B cell (primary cell): ENCODE measurements around the gene MMP24. TPM values are rescaled to one million over a fixed set of nuclear protein-coding genes. Genes with fewer than 3 reads are reported as not detected.
A peak's percentile ranks its signal among the peaks of the same experiment; 100 is the strongest.

ENCODE experiments used
- ATAC-seq: fragments of 200-7000 bp; cut with Tn5 transposase; one replicate; pipeline ENCODE4 v1.10.0; 2021; ENCODE audit warnings: low read depth, mild to moderate bottlenecking, moderate number of reproducible peaks, moderate library complexity
- CTCF ChIA-PET: fragments of 350-600 bp; sonication (Branson Sonifier 250); formaldehyde crosslinking; loops from one replicate; lab custom pipeline; 2021; ENCODE audit warnings: antibody characterized with exemption, inconsistent platforms; lab: Charles Lee
- POLR2A ChIA-PET: fragments of 350-600 bp; sonication (Branson Sonifier 250); formaldehyde crosslinking; loops from one replicate; lab custom pipeline; 2021; ENCODE audit warnings: antibody characterized with exemption; lab: Charles Lee
- DNase-seq: peaks from one replicate; pipeline ENCODE4 v3.0.0; 2013
- H2AFZ ChIP-seq: 2 replicates; pipeline ENCODE4 v1.6.1; 2012; ENCODE audit warnings: mild to moderate bottlenecking, low read depth, low read length; ENCODE audit not compliant: insufficient read depth, poor library complexity, severe bottlenecking
- H3K27ac ChIP-seq, 2 donors: 1 replicate in 1 of 2; 2 replicates in 1 of 2; pipeline ENCODE4 v1.5.1; 2012 to 2013; ENCODE audit warnings: low read length in 2 of 2, mild to moderate bottlenecking in 2 of 2, moderate library complexity in 1 of 2
- H3K27me3 ChIP-seq, 4 experiments: fragments of 200-600 bp in 1 of 4; sonication (generic) in 1 of 4; replicated peaks in 1 of 4; 1 replicate in 2 of 4; 2 replicates in 2 of 4; pipeline versions ENCODE4 v1.6.1 to v1.7.0; 2013 to 2016; ENCODE audit warnings: low read length in 3 of 4, mild to moderate bottlenecking in 2 of 4, mixed read lengths in 1 of 4, moderate library complexity in 1 of 4; ENCODE audit not compliant: insufficient read depth in 4 of 4, control insufficient read depth in 3 of 4; ENCODE audit errors: control extremely low read depth in 1 of 4
- H3K36me3 ChIP-seq, 2 experiments: replicated peaks in 1 of 2; 1 replicate in 1 of 2; 2 replicates in 1 of 2; pipeline versions ENCODE4 v1.6.1 to v1.7.1; 2013; ENCODE audit warnings: low read length in 1 of 2; ENCODE audit not compliant: insufficient read depth in 2 of 2, control insufficient read depth in 1 of 2; ENCODE audit errors: control extremely low read depth in 1 of 2, extremely low read depth in 1 of 2
- H3K4me1 ChIP-seq, 2 donors: fragments of 200-600 bp in 1 of 2; sonication (generic) in 1 of 2; 1 replicate in 1 of 2; 2 replicates in 1 of 2; pipeline versions ENCODE4 v1.5.1 to v1.6.1; 2013 to 2017; ENCODE audit warnings: low read length in 2 of 2; ENCODE audit not compliant: control insufficient read depth in 2 of 2, insufficient read depth in 2 of 2
- H3K4me2 ChIP-seq: replicated peaks from 2 replicates; pipeline ENCODE3; 2012; ENCODE audit warnings: mild to moderate bottlenecking, low read depth, low read length; ENCODE audit not compliant: poor library complexity, severe bottlenecking
- H3K4me3 ChIP-seq, 5 experiments: fragments of 200-600 bp in 1 of 5; sonication (generic) in 1 of 5; 1 replicate in 3 of 5; 2 replicates in 2 of 5; pipeline versions ENCODE4 v1.5.1 to v1.7.0; 2011 to 2016; ENCODE audit warnings: low read length in 4 of 5, mild to moderate bottlenecking in 4 of 5, low read depth in 2 of 5, control low read depth in 1 of 5, moderate library complexity in 1 of 5; ENCODE audit not compliant: insufficient read depth in 1 of 5; ENCODE audit errors: control extremely low read depth in 1 of 5, extremely low read depth in 1 of 5
- H3K79me2 ChIP-seq: fragments of 200-600 bp; sonication (generic); one replicate; pipeline ENCODE4 v1.6.0; 2016; ENCODE audit warnings: low read length; ENCODE audit not compliant: control insufficient read depth, insufficient read depth
- H3K9ac ChIP-seq: fragments of 200-600 bp; sonication (generic); 2 replicates; pipeline ENCODE4 v1.6.1; 2017; ENCODE audit warnings: mild to moderate bottlenecking, low read length, moderate library complexity
- H3K9me3 ChIP-seq, 3 donors: one replicate each; pipeline versions ENCODE4 v1.6.1 to v1.7.1; 2013; ENCODE audit warnings: low read length in 2 of 3; ENCODE audit not compliant: control insufficient read depth in 2 of 3, insufficient read depth in 1 of 3; ENCODE audit errors: control extremely low read depth in 1 of 3
- H4K20me1 ChIP-seq: 2 replicates; pipeline ENCODE4 v1.6.0; 2012; ENCODE audit warnings: mild to moderate bottlenecking, low read length; ENCODE audit not compliant: insufficient read depth, control insufficient read depth, poor library complexity, severe bottlenecking
- H3K27ac Mint-ChIP-seq: one replicate; pipeline ENCODE4 v1.8.0; 2021; ENCODE audit warnings: mixed read lengths
- H3K27me3 Mint-ChIP-seq: one replicate; pipeline ENCODE4 v1.8.0; 2021; ENCODE audit warnings: mixed read lengths
- H3K4me1 Mint-ChIP-seq: one replicate; pipeline ENCODE4 v1.8.0; 2021; ENCODE audit warnings: mixed read lengths
- H3K4me3 Mint-ChIP-seq: one replicate; pipeline ENCODE4 v1.8.0; 2021; ENCODE audit warnings: mixed read lengths
- H3K9me3 Mint-ChIP-seq: one replicate; pipeline ENCODE4 v1.8.0; 2022; ENCODE audit warnings: mixed read lengths; ENCODE audit not compliant: insufficient read depth
- EZH2 ChIP-seq: IDR thresholded peaks from 2 replicates; pipeline ENCODE4 v1.6.1; 2012; ENCODE audit warnings: borderline replicate concordance, low read depth, mild to moderate bottlenecking, moderate library complexity, low read length; ENCODE audit not compliant: insufficient read depth, poor library complexity, severe bottlenecking
- WGBS: methylation state at CpG from one replicate; pipeline ENCODE4 v1.1.5; 2013; ENCODE audit warnings: missing lambda C conversion rate; ENCODE audit not compliant: insufficient coverage; 5-methylcytosine and 5-hydroxymethylcytosine counted together
- intact Hi-C: fragments of 100-400 bp; cut with micrococcal nuclease; formaldehyde crosslinking; loops from one replicate; pipeline ENCODE4 v1.10.0; 2022
- polyA minus RNA-seq: library from RNA; depleted of rRNA, polyadenylated mRNA; stranded (reverse); fragments of >200 nt; gene quantifications from 2 replicates; pipeline ENCODE4 v1.2.3, GENCODE V29; 2012
- polyA plus RNA-seq: library from polyadenylated mRNA; depleted of rRNA; stranded (reverse); fragments of >200 nt; gene quantifications from 2 replicates; pipeline ENCODE4 v1.2.3, GENCODE V29; 2012
- total RNA-seq, 2 donors: library from RNA; stranded (reverse); fragments of 120-200 nt in 1 of 2; gene quantifications; 1 replicate in 1 of 2; 2 replicates in 1 of 2; pipeline versions ENCODE4 v1.2.3 to v1.2.4, GENCODE V29; 2013 to 2022
- TF ChIP-seq, protein P1 (sequence below): fragments of 200-600 bp; IDR thresholded peaks from one replicate; pipeline ENCODE4 v1.8.0; 2022; ENCODE audit warnings: antibody characterized with exemption, mild to moderate bottlenecking

The MMP24 gene
- total RNA-seq (not detected in 2 replicates), polyA plus RNA-seq (not detected in 2 replicates), polyA minus RNA-seq (not detected in 2 replicates)
- not detected for total RNA-seq (2013)

DNA sequence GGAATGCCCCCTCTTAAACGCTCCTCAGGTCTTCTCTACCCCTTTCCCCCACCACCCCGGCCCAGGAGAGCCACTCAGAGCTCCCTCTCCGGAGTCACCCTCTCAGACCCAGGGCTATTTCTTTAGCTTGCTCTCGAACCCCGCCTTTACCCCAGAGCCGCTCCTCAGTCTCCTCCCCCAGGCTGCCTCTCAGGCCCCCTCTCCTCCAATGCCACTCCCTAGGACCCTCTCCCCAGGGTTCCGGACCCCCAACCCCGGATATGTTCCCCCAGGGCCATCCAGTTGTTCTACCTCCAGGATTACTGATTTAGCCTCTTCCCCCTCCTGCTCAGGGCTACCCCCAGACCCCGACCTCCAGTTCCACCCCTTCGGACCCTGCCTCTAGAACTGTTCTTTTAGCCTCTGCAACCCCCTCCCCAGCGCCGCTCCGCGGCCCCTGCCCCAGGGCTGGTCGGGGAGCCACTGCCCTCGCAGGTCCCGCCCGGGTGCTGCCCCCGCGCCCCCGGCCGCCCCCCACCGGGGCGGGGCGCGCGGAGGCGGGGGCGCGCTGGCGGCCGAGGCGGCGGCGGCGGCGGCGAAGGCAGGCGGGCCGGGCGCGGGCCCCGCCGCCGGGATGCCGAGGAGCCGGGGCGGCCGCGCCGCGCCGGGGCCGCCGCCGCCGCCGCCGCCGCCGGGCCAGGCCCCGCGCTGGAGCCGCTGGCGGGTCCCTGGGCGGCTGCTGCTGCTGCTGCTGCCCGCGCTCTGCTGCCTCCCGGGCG lies at the start of gene MMP24:
TSS of gene MMP24 (plus strand) at position 565 of the 758 bp plus-strand sequence. CDS start at position 614, 49 bp downstream.
- WGBS, result 2% methylated on average over 70 of the region's 70 CpGs
- ATAC-seq, result no peak
- Histone ChIP-seq H2AFZ (no peak within 1 kb of the TSS), H3K9ac (no peak within 1 kb of the TSS), H3K4me3 (peak within 1 kb of the TSS in 1 of 5 experiments; percentile 29), H3K36me3 (no peaks in the 10 kb centered on the region), H3K27ac (no peak within 1 kb of the TSS), H3K4me2 (peak within 1 kb of the TSS; percentile 68), H3K27me3 (peaks cover 0 to 24% (median 15%) of the 10 kb centered on the region in 4 experiments), H3K9me3 (peaks cover 0 to 9% (median 2%) of the 10 kb centered on the region in 3 donors), H3K79me2 (no peaks in the 10 kb centered on the region), H4K20me1 (peaks cover 6% of the 10 kb centered on the region), H3K4me1 (peaks cover 7 to 9% of the 10 kb centered on the region in 2 donors)
- peak within 1 kb of the TSS; percentile 79 for H3K4me3 Mint-ChIP-seq
- ChIA-PET POLR2A (no interaction called here), CTCF (interaction anchor here (2.2 kb wide), 1 partner anchor 132 kb away, joined by 4 read pairs; no protein-coding TSS in a partner anchor)
- H3K4me1 Mint-ChIP-seq, result peaks cover 15% of the 10 kb centered on the region
- H3K27ac Mint-ChIP-seq, result no peak within 1 kb of the TSS
- peaks cover 53% of the 10 kb centered on the region for H3K27me3 Mint-ChIP-seq
- no peak for DNase-seq
- H3K9me3 Mint-ChIP-seq, result peaks cover 2% of the 10 kb centered on the region
- intact Hi-C loops, result no loop called here
- no peak for TF ChIP-seq EZH2
- TF ChIP-seq, protein P1, sequence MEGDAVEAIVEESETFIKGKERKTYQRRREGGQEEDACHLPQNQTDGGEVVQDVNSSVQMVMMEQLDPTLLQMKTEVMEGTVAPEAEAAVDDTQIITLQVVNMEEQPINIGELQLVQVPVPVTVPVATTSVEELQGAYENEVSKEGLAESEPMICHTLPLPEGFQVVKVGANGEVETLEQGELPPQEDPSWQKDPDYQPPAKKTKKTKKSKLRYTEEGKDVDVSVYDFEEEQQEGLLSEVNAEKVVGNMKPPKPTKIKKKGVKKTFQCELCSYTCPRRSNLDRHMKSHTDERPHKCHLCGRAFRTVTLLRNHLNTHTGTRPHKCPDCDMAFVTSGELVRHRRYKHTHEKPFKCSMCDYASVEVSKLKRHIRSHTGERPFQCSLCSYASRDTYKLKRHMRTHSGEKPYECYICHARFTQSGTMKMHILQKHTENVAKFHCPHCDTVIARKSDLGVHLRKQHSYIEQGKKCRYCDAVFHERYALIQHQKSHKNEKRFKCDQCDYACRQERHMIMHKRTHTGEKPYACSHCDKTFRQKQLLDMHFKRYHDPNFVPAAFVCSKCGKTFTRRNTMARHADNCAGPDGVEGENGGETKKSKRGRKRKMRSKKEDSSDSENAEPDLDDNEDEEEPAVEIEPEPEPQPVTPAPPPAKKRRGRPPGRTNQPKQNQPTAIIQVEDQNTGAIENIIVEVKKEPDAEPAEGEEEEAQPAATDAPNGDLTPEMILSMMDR, result no peak
